ENCODE data around the gene PRKCZ. TPM values are rescaled to one million over a fixed set of nuclear protein-coding genes. Genes with fewer than 3 reads are reported as not detected.

The PRKCZ gene
- polyA plus RNA-seq, 1 of the 3 experiments (the other 2 are of a cell fraction) = 24.2 TPM

DNA sequence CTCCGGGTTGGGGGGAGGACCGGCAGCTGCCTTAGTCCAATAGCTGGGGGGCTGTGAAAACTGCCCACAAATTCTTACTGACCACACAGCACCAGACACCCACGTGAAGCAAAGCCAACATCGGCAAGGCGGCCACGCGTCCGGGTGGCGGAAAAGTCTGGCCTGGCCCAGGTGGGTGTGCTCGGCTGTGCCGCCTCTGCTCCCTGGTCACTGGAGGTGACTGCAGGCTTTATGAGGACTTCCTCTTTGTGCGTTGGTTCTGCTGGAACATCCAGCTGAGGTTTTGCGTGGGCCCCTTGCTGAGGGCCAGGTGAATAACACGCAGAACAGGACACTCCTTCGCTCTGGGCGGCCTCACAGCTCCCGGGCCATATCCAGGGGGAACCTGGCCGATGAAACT lies 108.9 kb downstream of the PRKCZ start (continued):
- TF ChIP-seq, protein P1, sequence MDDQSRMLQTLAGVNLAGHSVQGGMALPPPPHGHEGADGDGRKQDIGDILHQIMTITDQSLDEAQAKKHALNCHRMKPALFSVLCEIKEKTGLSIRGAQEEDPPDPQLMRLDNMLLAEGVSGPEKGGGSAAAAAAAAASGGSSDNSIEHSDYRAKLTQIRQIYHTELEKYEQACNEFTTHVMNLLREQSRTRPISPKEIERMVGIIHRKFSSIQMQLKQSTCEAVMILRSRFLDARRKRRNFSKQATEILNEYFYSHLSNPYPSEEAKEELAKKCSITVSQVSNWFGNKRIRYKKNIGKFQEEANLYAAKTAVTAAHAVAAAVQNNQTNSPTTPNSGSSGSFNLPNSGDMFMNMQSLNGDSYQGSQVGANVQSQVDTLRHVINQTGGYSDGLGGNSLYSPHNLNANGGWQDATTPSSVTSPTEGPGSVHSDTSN (IDR thresholded peaks at IDR 0.05) = no peak
- TF ChIP-seq JUND (IDR thresholded peaks at IDR 0.05) = no peak

- Histone ChIP-seq H3K4me1 (ENCODE audit: control insufficient read depth in 1 of 2, insufficient read depth in 2 of 2, low read depth in 1 of 2, low read length in 1 of 2) (no peaks in the 10 kb centered on the region), H4K20me1 (ENCODE audit: insufficient read depth) (no peaks in the 10 kb centered on the region), H3F3A (replicated peaks; ENCODE audit: insufficient read depth) (no peaks in the 10 kb centered on the region), H3K36me3 (replicated peaks in 1 of 2; ENCODE audit: control insufficient read depth in 1 of 2, insufficient read depth in 2 of 2, low read length in 1 of 2) (peaks cover 0 to 4% of the 10 kb centered on the region in 2 experiments), H3K4me2 (no peak overlapping the region), H2AFZ (ENCODE audit: low read depth) (no peak overlapping the region), H3K9ac (no peak overlapping the region), H3K4me3 (ENCODE audit: low read depth in 2 of 2, low read length in 1 of 2) (no peak overlapping the region), H3K27me3 (ENCODE audit: insufficient read depth) (no peaks in the 10 kb centered on the region), H3K9me3 (no peaks in the 10 kb centered on the region), H3K79me2 (ENCODE audit: insufficient read depth) (no peaks in the 10 kb centered on the region), H3K9me2 (no peaks in the 10 kb centered on the region), H3K27ac (ENCODE audit: low read depth in 2 of 2, low read length in 1 of 2) (no peak overlapping the region)
- ChIA-PET POLR2A (interaction anchor here (0.6 kb wide), 1 partner anchor 21 kb away, joined by 3 read pairs; no protein-coding TSS in a partner anchor), CTCF (interaction anchor here (1.2 to 5.5 kb wide), 2 partner anchors 10 to 13 kb away, joined by 4 to 36 read pairs; no protein-coding TSS in a partner anchor)
- 90% methylated on average over 19 of the region's 34 CpGs for WGBS (ENCODE audit: low lambda C conversion rate)
- DNase-seq = no peak
- TF ChIP-seq YY1 (IDR thresholded peaks at IDR 0.05; ENCODE audit: low read depth) (no peak), GATA2 (CRISPR knock-in tag; IDR thresholded peaks at IDR 0.05) (no peak), NRF1 (IDR thresholded peaks at IDR 0.05; ENCODE audit: low read depth, low read length) (no peak), USF2 (IDR thresholded peaks at IDR 0.05; ENCODE audit: borderline replicate concordance, low read depth, low read length) (no peak), TEAD4 (IDR thresholded peaks at IDR 0.05; ENCODE audit: borderline replicate concordance, insufficient read depth) (no peak), RCOR1 (IDR thresholded peaks at IDR 0.05; ENCODE audit: low read length) (no peak), FOSL2 (IDR thresholded peaks at IDR 0.05; ENCODE audit: borderline replicate concordance, low read depth) (no peak), EP300 (IDR thresholded peaks at IDR 0.05; ENCODE audit: borderline replicate concordance in 1 of 2, low read depth in 1 of 2, low read length in 1 of 2) (no peak), NFIC (IDR thresholded peaks at IDR 0.05; ENCODE audit: borderline replicate concordance) (no peak), FOXM1 (IDR thresholded peaks at IDR 0.05; ENCODE audit: low read depth) (no peak), IRF3 (IDR thresholded peaks at IDR 0.05; ENCODE audit: low read depth, low read length) (no peak), JUND (IDR thresholded peaks at IDR 0.05) (no peak), CTCF (IDR thresholded peaks at IDR 0.05) (no peak), MXI1 (IDR thresholded peaks at IDR 0.05; ENCODE audit: low read depth, low read length) (no peak), TCF12 (IDR thresholded peaks at IDR 0.05) (no peak), ELF1 (IDR thresholded peaks at IDR 0.05) (no peak)
- TF ChIP-seq, protein P1 (IDR thresholded peaks at IDR 0.05) = no peak
- TF ChIP-seq, protein P2, sequence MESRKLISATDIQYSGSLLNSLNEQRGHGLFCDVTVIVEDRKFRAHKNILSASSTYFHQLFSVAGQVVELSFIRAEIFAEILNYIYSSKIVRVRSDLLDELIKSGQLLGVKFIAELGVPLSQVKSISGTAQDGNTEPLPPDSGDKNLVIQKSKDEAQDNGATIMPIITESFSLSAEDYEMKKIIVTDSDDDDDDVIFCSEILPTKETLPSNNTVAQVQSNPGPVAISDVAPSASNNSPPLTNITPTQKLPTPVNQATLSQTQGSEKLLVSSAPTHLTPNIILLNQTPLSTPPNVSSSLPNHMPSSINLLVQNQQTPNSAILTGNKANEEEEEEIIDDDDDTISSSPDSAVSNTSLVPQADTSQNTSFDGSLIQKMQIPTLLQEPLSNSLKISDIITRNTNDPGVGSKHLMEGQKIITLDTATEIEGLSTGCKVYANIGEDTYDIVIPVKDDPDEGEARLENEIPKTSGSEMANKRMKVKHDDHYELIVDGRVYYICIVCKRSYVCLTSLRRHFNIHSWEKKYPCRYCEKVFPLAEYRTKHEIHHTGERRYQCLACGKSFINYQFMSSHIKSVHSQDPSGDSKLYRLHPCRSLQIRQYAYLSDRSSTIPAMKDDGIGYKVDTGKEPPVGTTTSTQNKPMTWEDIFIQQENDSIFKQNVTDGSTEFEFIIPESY (IDR thresholded peaks at IDR 0.05; ENCODE audit: borderline replicate concordance, low read depth) = no peak
Observed at GRCh38 chr1:2160451-2161300, 110.5 kb downstream of the PRKCZ start.

Data from SK-N-SH (cell line).